Measurements from ENCODE around the gene RHOV.

Gene RHOV

DNA sequence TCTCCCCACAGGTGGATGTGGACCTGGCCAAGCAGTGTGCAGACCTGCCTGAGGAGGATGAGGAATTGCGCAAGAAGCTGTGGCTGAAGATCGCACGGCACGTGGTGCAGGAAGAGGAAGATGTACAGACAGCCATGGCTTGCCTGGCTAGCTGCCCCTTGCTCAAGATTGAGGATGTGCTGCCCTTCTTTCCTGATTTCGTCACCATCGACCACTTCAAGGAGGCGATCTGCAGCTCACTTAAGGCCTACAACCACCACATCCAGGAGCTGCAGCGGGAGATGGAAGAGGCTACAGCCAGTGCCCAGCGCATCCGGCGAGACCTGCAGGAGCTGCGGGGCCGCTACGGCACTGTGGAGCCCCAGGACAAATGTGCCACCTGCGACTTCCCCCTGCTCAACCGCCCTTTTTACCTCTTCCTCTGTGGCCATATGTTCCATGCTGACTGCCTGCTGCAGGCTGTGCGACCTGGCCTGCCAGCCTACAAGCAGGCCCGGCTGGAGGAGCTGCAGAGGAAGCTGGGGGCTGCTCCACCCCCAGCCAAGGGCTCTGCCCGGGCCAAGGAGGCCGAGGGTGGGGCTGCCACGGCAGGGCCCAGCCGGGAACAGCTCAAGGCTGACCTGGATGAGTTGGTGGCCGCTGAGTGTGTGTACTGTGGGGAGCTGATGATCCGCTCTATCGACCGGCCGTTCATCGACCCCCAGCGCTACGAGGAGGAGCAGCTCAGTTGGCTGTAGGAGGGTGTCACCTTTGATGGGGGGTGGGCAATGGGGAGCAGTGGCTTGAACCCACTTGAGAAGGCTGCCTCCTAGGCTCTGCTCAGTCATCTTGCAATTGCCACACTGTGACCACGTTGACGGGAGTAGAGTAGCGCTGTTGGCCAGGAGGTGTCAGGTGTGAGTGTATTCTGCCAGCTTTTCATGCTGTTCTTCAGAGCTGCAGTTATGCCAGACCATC, 28.8 kb upstream of the RHOV start:
- peak in 1 of 2 experiments; percentile 23 for DNase-seq

DNA sequence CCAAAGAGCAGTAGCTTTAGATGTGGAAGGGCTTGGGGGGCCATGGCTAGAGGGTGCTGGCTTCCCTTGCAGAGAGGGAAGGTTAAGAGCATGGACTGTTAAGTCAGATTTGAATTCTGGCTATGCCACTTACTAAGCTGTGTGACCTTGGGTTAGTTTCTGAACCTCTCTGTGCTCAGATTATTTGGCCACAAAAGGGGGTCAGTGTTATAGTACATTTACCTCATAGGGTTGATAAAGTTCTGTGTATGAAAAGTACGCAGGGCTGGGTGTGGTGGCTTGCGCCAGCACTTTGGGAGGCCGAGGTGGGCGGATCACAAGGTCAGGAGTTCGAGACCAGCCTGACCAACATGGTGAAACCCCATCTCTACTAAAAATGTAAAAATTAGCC, 27.0 kb upstream of the RHOV start:
- no peak for DNase-seq

DNA sequence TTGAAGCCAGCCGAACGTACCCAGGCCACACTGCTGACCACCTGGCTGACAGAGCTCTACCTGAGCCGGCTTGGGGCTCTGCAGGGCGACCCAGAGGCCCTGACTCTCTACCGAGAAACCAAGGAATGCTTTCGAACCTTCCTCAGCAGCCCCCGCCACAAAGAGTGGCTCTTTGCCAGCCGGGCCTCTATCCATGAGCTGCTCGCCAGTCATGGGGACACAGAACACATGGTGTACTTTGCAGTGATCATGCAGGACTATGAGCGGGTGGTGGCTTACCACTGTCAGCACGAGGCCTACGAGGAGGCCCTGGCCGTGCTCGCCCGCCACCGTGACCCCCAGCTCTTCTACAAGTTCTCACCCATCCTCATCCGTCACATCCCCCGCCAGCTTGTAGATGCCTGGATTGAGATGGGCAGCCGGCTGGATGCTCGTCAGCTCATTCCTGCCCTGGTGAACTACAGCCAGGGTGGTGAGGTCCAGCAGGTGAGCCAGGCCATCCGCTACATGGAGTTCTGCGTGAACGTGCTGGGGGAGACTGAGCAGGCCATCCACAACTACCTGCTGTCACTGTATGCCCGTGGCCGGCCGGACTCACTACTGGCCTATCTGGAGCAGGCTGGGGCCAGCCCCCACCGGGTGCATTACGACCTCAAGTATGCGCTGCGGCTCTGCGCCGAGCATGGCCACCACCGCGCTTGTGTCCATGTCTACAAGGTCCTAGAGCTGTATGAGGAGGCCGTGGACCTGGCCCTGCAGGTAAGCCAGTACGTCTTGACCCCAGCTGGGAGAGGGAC, 26.4 kb upstream of the RHOV start:
- DNase-seq = peak in 1 of 2 experiments; percentile 43

DNA sequence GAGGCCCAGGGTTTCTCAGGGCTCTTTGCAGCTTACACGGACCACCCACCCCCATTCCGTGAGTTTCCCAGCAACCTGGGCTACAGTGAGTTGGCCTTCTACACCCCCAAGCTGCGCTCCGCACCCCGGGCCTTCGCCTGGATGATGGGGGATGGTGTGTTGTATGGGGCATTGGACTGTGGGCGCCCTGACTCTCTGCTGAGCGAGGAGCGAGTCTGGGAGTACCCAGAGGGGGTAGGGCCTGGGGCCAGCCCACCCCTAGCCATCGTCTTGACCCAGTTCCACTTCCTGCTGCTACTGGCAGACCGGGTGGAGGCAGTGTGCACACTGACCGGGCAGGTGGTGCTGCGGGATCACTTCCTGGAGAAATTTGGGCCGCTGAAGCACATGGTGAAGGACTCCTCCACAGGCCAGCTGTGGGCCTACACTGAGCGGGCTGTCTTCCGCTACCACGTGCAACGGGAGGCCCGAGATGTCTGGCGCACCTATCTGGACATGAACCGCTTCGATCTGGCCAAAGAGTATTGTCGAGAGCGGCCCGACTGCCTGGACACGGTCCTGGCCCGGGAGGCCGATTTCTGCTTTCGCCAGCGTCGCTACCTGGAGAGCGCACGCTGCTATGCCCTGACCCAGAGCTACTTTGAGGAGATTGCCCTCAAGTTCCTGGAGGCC, 25.6 kb upstream of the RHOV start:
- DNase-seq = no peak

DNA sequence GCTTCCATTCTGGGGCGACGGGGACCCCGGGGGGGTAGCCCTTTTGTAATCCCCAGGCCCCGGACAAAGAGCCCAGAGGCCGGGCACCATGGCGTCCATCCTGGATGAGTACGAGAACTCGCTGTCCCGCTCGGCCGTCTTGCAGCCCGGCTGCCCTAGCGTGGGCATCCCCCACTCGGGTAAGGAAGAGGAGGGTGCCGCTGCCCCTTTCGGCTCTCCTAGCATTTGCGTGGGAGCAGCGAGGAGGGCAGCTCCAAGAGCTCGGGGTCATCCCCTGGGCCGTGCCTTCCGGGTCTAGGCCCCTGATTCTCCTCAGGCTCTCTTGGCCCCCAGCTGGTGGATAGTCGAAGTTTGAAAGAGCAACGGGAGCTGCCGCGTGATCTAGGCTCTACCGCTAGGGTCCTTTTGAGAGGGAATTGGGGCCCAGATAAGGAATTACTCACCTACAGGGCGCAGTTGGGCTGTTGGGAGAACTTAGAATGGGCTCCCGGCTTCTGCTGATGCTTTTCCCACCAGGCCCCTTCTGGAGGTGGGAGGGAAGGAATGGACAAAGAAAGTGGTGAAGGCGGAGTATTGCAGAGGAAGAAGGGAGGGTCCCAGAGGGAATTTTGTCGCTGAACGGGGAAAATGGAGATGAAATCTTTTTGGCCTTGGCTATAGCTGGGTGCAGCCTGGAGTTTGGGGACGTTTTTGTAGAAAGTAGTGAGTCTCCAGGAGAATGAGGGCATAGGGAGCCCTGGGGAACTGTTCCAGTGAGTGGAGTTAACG, 20.8 kb upstream of the RHOV start:
- DNase-seq = no peak

DNA sequence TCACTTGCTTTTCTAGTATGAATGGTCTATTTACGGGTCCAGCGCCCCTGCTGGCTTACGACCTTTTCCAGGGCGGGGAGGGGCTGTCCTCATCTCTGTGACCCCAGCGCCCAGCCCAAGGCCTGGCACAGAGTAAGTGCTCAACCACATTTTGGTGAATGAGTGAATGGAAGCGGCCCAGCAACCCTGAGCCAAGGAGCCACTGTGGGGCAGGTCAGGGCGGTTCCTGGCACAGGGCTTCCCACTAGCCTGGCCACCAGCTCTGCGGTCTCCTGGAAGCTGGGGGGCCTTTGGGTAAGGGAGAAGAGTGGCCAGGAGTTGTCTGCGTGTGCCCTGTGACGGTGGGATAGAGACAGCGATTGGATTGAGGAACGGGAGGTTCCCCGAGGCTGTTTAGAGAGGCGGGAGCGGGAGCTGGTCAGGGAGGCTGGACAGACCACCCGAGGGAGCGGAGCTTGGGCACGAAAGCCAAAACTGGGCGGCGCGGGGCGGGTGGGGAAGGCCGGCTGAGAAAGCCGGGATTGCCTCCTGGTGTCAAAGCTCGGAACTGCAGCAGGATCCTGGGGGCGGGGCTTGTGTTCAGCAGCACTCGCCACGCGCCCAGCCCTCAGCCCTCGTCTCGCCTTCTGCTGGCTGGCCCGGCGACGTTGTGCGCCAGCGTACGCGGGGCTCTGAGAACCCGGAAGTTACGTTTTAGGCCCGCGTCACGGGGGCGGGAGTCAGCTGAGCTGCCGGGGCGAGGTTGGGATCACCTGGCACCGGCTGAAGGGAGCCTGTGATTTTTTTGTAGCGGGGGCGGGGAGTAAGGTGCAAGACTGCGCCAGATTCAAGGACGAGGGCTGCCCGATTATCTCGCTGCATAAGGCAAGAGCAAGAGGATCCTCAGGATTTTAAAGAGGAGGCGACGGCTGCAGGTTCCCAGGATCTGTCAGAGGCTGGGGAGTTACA, 20.0 kb upstream of the RHOV start, which contains the start of gene VPS18:
Gene VPS18 (plus strand): TSS at position 718 of the 948 bp plus-strand sequence. CDS start 319 bp downstream, outside the sequence.
- peak; percentile 73 to 95 for DNase-seq

DNA sequence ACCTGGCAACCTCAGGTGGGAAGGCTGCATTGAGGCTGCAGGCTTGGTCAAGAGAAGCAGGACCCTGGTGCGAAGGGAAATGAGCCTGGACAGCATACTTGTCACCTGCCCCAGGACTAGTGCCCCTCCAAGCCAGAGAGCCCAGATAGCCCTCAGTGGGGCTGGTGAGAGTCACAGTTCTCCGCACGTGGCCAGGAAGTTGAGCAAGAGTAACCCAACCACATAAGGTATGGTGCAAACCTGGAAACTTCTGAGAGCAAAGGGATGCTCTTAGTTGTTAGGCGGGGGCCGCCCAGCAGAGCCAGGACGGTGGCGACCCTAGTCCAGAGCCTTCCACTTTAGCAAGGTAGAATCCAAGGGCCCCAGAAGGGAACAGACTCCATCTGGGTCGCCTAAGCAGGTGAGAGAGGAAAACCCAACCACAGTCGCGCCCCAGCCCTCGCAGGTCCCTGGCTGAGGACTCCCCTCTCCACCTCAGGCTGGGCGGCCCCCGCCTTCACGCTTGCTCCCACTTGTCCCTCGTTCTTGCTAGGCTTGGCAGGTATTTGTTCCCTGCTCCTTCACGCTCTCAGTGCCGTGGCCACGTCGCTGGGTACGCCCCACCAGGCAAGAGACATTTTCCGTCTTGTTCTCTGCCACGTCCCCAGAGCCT, 19.1 kb upstream of the RHOV start:
- DNase-seq = no peak

DNA sequence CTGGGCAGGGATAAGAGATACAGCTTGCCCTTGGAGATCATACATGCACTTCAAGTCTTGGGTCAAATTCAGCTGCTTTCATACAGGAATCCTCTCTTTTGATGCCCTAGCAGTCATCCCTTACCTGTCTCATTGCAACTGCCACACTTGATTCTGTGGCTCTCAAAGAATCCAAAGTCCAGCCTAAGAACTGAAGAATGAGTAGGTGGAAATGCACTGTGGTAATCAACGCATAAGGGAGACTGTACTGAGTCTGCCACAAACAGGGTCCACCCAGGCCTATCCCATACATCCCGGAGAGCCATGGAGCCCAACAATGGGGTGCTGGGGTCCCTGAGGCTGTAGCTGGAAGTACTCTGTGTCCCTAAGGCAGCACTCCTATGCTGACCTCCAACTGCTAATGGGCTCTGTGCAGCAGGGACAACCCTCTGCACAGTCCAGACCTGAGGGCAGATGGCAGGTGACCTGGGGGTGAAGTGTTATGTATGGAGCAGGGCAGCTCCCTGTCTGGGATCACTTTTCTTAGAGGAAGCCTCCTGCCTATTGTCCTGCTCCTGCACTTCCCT, 18.5 kb upstream of the RHOV start:
- DNase-seq = no peak

DNA sequence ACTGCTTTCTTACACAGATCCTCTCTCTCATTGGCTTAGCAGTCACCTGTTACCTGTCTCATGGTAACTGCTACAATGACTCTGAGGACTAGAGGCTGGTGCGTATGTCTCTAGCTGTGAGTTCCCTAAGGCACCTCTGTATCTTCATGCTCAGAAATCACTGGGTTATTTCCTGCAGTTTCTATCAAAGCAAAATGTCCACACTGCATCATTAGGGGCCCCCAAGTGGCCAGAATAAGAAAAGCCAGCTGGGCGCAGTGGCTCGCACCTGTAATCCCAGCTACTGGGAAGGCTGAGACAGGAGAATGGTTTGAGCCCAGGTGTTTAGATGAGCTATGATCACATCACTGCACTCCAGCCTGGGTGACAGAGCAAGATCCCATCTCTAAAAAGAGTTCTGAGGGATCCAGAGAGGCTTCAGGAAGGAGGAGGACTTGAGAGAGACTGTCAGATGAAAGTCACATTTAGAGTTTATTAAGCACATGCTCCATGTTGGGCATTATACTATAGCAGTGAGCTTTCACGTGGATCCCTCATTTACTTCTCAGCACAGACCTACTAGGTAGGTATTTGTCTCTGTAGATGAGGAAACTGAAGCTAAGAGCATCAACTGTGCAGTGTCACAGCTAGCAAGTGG, 17.9 kb upstream of the RHOV start:
- DNase-seq = peak in 1 of 2 experiments; percentile 44

DNA sequence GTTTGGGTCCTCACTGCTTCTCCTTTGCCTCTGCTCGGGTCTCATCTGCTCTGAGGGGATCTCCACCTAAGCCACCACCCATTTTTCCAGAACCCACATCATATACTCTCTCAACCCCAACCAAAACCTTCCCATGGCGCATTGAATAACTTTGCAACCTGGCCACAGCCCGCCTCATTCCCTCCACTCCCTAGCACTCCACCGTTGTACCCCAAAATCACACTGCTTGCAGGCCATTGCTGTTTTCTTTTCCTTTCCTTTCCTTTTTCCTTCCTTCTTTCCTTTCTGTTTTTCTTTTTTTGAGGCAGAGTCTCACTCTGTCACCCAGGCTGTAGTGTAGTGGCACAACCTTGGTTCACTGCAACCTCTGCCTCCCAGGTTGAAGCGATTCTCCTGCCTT, 17.1 kb upstream of the RHOV start:
- DNase-seq = no peak

DNA sequence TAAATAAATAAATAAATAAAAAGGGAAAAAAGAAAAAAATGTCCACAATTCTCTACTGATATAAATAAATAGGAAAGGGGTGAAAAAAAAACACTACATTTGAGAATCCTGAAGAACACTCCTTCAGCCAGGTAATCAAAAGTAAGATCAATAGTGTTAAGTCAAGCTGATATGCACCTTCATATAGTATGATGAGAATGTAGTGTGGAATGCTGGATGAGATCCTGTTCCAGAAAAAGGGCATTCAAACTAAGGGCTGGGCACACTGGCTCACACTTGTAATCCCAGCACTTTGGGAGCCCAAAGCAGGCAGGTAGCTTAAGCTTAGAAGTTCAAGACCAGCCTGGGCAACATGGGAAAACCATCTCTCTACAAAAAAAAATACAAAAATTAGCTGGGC, 15.1 kb upstream of the RHOV start:
- no peak for DNase-seq

DNA sequence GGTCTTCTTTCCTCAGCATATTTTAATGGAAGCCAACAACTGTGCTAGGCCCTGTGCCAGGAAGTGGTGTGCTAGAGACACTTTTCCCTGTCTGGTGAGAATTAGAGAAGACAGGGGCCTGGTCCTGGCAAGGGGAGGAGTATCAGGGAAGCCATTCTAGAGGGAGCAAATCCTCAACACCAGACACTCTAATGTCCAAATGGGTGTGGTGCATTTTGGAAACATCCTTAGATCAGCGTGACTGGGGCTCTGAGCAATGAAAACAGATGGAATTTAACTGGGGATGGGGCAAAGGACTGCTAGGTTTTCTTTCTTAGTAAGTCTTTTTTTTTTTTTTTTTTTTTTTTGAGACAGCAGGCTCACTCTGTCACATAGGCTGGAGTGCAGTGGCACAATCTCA, 12.6 kb upstream of the RHOV start:
- no peak for DNase-seq

DNA sequence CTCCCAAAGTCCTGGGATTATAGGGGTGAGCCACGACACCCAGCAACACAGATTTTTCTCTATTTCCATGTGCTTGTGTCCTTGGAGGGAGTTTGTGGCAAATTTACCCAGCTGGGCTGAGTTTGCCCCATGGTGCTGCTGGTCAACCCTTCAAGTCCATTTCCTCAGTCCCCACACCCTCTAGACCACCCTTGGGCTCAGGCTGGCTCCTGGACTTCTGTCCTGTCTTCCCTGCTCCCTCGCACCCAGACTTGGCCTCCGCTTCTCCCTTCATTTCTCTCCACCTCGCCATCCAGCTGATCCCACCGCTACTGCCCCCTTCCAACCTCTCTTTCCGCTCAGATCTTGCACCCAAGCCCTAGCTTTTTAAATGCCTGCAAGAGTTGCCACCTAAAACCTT, 7.3 kb upstream of the RHOV start:
- DNase-seq = no peak

DNA sequence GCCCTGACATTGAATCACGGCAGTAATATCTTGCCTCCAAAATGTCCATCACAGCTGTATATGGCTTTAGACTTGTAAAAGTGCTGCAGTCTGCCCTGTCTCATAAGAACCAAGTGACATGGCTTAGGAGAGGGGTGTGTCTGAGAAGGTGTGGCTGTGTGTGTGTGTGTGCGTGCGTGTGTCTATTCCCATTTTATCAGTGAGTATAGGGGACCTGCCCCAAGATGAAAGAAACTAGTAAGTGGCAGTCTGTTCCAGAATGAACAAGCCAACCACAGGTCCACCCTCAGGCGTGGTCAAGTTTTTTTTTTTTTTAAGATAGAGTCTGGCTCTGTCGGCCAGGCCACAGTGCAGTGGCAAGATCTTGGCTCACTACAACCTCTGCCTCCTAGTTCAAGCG, 5.6 kb upstream of the RHOV start:
- DNase-seq = no peak

DNA sequence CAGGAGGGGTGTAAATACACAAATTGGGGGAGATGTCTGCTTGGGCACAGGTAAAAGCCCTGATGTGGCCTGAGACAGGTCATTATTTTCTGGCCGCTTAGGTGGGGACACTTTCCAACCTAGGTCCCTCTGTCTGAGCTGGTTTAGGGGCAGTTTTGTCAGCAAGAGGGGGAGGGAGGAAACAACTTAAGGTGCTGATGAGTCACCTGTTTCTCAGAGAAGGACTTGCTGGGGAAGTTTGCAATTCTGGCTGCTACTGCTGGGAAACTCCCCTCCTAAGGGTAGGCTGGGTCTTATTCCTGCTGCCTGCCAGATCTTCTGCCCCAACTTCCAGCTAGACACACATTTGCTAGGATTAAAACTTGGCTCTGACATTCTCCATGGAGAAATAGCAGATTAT, 4.8 kb upstream of the RHOV start:
- DNase-seq = no peak

DNA sequence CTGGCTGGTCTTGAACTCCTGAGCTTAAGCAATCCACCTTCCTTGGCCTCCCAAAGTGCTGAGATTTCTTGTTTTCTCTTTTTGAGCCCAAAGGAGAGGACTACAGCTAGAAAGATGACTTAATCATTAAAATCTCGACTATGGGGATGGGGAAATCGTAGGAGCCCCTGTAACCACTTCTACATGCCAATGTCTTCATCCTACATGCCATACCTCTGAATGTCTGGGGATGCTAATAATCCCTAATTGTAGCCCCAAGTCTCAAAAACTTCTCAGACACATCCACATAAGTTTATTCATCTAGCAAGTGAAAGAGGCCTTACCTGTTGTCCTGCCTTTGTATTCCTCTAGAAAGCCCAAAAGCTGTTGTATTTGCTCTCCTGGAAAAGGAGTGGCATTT, 3.7 kb upstream of the RHOV start:
- DNase-seq = no peak

DNA sequence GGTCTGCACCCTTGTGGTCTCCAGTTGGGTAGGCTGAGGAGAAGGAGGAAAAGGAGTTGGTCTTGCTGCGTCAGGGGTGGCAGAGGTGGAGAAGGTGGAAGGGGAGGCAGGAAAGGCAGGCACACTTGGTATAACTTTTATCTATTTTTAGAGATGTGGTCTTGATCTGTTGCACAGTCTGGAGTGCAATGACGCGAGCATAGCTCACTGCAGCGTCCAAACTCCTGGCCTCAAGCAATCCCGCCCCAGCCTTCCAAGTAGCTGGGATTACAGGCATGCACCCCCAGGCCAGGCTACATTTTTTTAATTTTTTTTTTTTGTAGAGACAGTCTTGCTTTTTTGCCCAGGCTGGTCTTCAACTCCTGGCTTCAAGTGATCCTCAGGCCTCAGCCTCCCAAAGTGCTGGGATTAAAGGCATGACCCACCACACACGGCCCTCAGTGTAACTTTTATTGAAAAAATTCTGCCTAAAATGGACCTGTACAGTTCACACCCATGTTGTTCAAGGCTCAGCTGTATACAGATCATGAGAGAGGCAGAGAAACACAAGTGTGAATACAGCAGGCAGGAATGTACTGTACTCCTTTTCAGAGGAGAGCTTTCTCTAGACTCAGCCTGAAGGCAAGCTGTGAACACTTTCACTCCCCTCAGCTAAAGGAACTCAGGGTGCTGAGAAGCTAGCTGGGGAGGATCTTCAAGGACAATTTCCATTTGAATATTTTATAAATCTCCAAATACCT, 2.1 kb upstream of the RHOV start:
- DNase-seq = no peak

DNA sequence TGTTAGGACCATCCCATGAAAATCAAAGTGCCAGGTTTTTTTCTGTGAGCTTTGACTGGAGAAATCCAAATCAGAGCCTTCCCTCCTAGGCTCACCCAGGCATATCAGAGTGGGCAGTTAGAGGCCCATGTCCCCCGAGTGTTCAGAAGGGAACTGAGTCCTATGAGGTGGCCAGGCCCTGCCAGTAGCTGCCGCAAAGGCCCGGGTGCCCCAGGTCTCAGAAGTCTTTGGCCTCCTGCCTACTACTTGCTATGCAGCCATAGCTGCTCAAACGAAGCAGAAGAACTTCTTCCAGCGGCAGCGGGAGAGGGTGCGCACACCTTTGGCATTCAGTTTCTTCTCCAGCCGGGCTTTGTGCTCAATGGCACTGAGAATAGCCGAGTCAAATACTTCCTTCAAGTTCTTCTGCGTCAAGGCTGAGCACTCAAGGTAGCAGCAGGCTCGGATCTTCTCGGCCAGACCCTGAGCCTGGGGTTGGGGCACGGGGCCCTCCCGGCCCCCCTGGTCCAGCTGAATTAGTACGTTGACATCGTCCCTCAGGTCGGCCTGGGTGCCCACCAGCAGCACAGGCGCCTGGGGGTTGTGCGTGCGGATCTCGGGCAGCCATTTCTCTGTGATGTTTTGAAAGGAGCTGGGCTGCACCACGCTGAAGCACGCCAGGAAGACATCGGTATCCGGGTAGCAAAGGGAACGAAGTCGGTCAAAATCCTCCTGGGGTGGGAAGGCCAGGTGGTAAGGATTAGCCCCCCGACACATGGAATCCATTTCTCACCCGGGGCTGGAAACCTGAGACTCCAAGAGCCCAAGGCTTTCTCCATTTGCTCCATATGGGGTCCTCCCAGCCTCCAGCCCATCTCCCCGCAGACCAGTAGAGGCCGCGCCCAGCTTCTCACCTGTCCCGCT, 992 bp downstream of the RHOV start:
- no peak for DNase-seq
